H1 (cell line): ENCODE results near the gene RANBP6.

Experiments
- EP300 ChIP-seq, 2 experiments: IDR thresholded peaks; 1 replicate in 1 of 2; 2 replicates in 1 of 2; pipeline ENCODE4 v1.6.1; 2011 to 2012; ENCODE audit warnings: low read depth in 2 of 2, low read length in 2 of 2, mild to moderate bottlenecking in 2 of 2, borderline replicate concordance in 1 of 2, inconsistent platforms in 1 of 2, moderate library complexity in 1 of 2
- EZH2 ChIP-seq: fragments of 200-600 bp; sonication (generic); IDR thresholded peaks from 2 replicates; pipeline ENCODE4 v1.7.1; 2012; ENCODE audit warnings: low read depth, mild to moderate bottlenecking, moderate library complexity, low read length, inconsistent platforms; ENCODE audit not compliant: severe bottlenecking

- TF ChIP-seq EZH2 = no peak
- no peak for TF ChIP-seq EP300 (IDR thresholded peaks at IDR 0.05; ENCODE audit: borderline replicate concordance in 1 of 2, low read depth in 2 of 2, low read length in 2 of 2)
Measured at GRCh38 chr9:6036391-6036790, 21.0 kb upstream of the RANBP6 start.
